Stimulated activated CD8-positive, alpha-beta memory T cell treated with anti-CD3 and anti-CD28 coated beads, Interleukin-7, amount 100 ng/mL, for 1 hour (primary cell): Measurements from ENCODE around the gene TBC1D22A.
"Not testable (repeated sequence)": the region's sequence is repeated elsewhere in the genome, so short reads cannot be mapped to it uniquely, and the experiment has no call there.

ENCODE experiments used
- DNase-seq, 2 donors: peaks; one replicate each; pipeline ENCODE4 v3.0.0-alpha.2; 2020; ENCODE audit warnings: low read depth in 2 of 2

TBC1D22A gene

GRCh38 chr22:47155131-47155885, 392.9 kb downstream of the TBC1D22A start:
- DNase-seq, result no peak

- DNase-seq, result no peak
Measured at GRCh38 chr22:47155912-47156311, 393.5 kb downstream of the TBC1D22A start.

- no peak for DNase-seq
Measured at GRCh38 chr22:47156352-47157092, 394.1 kb downstream of the TBC1D22A start.

- no peak for DNase-seq
Measured at GRCh38 chr22:47157093-47157420, 394.6 kb downstream of the TBC1D22A start.

- DNase-seq, result no peak
Measured at GRCh38 chr22:47157486-47158270, 395.2 kb downstream of the TBC1D22A start.

- no peak for DNase-seq
Measured at GRCh38 chr22:47158457-47158856, 396.0 kb downstream of the TBC1D22A start.

GRCh38 chr22:47159592-47159991, 397.1 kb downstream of the TBC1D22A start:
- no peak for DNase-seq

- DNase-seq, result no peak
Measured at GRCh38 chr22:47160141-47160541, 397.7 kb downstream of the TBC1D22A start.

GRCh38 chr22:47160781-47161520, 398.5 kb downstream of the TBC1D22A start:
- no peak for DNase-seq

- DNase-seq, result no peak
Measured at GRCh38 chr22:47161631-47162030, 399.2 kb downstream of the TBC1D22A start.

DNA sequence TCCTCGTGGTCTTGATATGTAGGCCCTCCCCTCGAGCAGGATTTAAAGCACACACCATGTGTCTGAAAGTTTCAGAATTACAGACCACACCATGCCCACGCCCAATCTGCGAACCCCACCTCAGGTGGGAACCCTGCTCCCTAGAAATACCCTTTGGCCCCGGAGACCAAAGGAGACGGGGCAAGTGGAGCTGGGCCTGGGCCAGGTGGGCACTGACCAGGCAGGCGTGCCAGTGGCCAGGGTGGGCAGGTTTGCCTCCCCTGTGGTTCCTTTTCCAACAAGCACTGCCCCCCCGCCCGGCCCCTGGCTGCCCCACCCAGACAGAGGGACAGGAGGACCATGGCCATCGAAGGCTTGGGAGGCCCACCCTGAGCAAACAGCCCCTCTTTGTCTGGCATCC, 400.4 kb downstream of the TBC1D22A start:
- no peak for DNase-seq

GRCh38 chr22:47163481-47163855, 401.0 kb downstream of the TBC1D22A start:
- no peak for DNase-seq

GRCh38 chr22:47163856-47164513, 401.5 kb downstream of the TBC1D22A start:
- DNase-seq, result no peak

GRCh38 chr22:47164514-47165337, 402.3 kb downstream of the TBC1D22A start:
- no peak for DNase-seq

GRCh38 chr22:47165338-47166032, 403.0 kb downstream of the TBC1D22A start:
- DNase-seq, result no peak

DNA sequence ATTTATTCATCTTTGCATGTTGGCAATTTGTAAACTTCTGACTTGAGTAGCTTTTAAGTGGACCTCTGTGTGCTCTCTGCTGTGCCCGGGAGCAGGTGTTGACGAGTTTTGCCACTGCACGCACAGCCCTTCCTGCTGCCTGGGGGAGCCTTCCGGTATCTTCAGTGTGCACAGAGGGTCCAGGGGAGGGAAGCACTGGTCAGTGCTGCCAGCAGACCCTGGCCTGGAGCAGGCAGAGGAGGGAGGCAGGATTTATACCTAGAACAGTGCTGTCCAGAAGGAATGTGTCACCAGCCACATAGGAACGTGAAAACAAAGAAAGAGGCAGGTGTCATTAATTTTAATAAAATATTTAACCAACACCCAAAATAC, 403.6 kb downstream of the TBC1D22A start:
- no peak for DNase-seq

- no peak for DNase-seq
Measured at GRCh38 chr22:47166446-47167016, 404.1 kb downstream of the TBC1D22A start.

GRCh38 chr22:47167056-47167455, 404.6 kb downstream of the TBC1D22A start:
- no peak for DNase-seq

- DNase-seq, result not testable (repeated sequence)
Measured at GRCh38 chr22:47167921-47168320, 405.5 kb downstream of the TBC1D22A start.

- no peak for DNase-seq
Measured at GRCh38 chr22:47168441-47168840, 406.0 kb downstream of the TBC1D22A start.
